HepG2 (cell line): ENCODE data around the gene NKD1. TPM values are rescaled to one million over a fixed set of nuclear protein-coding genes. Genes with fewer than 3 reads are reported as not detected.

Experiments used
- ATAC-seq: fragments of 200-7000 bp; cut with Tn5 transposase; 3 replicates; pipeline ENCODE4 v1.9.1; 2020; ENCODE audit warnings: mild to moderate bottlenecking, moderate library complexity
- BruUV-seq: library from RNA; stranded (reverse); fragments of 400-500 nt; replicated peaks from 2 replicates; lab custom pipeline; 2021; lab: Mats Ljungman, UMichigan
- CTCF ChIA-PET: fragments of 300-600 bp; formaldehyde crosslinking; extraction: SDS; loops from one replicate; lab custom pipeline; 2021; ENCODE audit warnings: low total read pairs, inconsistent platforms, low intra/inter-chr PET ratio; lab: Yijun Ruan, JAX
- POLR2A ChIA-PET: fragments of 350-600 bp; sonication (Branson Sonifier 250); formaldehyde crosslinking; loops from one replicate; lab custom pipeline; 2020; ENCODE audit warnings: antibody characterized with exemption, inconsistent platforms; lab: Yijun Ruan, JAX
- DNase-seq: peaks from one replicate; pipeline ENCODE4 v3.0.0-alpha.2; 2015; ENCODE audit warnings: low spot score
- FAIRE-seq: peaks from 3 replicates; lab custom pipeline; 2011; peaks lifted over from hg19 to GRCh38; lab: Jason Lieb, UNC
- H2AFZ ChIP-seq: one replicate; pipeline ENCODE4 v1.6.1; 2011; ENCODE audit warnings: low read length, inconsistent platforms
- H3K27ac ChIP-seq: fragments of 300-600 bp; 3 replicates; pipeline ENCODE4 v1.8.0; 2011; ENCODE audit warnings: mixed run types, mild to moderate bottlenecking, mixed read lengths, low read length, inconsistent platforms; ENCODE audit not compliant: insufficient read depth; ENCODE audit errors: extremely low read length
- H3K27me3 ChIP-seq, 2 experiments: fragments of 200-600 bp in 1 of 2; 2 replicates in 1 of 2; 3 replicates in 1 of 2; pipeline versions ENCODE4 v1.6.0 to v1.8.0; 2011; ENCODE audit warnings: low read length in 2 of 2, mild to moderate bottlenecking in 2 of 2, moderate library complexity in 2 of 2, inconsistent platforms in 1 of 2; ENCODE audit not compliant: insufficient read depth in 2 of 2, control insufficient read depth in 1 of 2
- H3K36me3 ChIP-seq, 2 experiments: fragments of 200-600 bp in 1 of 2; replicated peaks in 1 of 2; 2 replicates in 1 of 2; 3 replicates in 1 of 2; pipeline versions ENCODE4 v1.5.1 to v1.8.0; 2011; ENCODE audit warnings: low read length in 2 of 2, inconsistent platforms in 1 of 2; ENCODE audit not compliant: insufficient read depth in 2 of 2, control insufficient read depth in 1 of 2
- H3K4me1 ChIP-seq: 2 replicates; pipeline ENCODE4 v1.5.1; 2012; ENCODE audit warnings: low read length, inconsistent platforms; ENCODE audit not compliant: insufficient read depth
- H3K4me2 ChIP-seq: 2 replicates; pipeline ENCODE4 v1.6.0; 2011; ENCODE audit warnings: low read depth, low read length, inconsistent platforms
- H3K4me3 ChIP-seq, 3 experiments: fragments of 200-600 bp in 1 of 3; sonication (generic), shearing (Covaris generic) in 1 of 3; replicated peaks in 1 of 3; 2 replicates each; pipeline ENCODE4 v1.5.1; 2011 to 2016; ENCODE audit warnings: low read length in 3 of 3, inconsistent platforms in 2 of 3, low read depth in 2 of 3, mild to moderate bottlenecking in 2 of 3, control low read depth in 1 of 3, mixed read lengths in 1 of 3; ENCODE audit not compliant: insufficient read depth in 1 of 3
- H3K79me2 ChIP-seq: one replicate; pipeline ENCODE4 v1.6.1; 2011; ENCODE audit warnings: low read length, inconsistent platforms; ENCODE audit not compliant: insufficient read depth
- H3K9ac ChIP-seq: 2 replicates; pipeline ENCODE4 v1.6.0; 2011; ENCODE audit warnings: mild to moderate bottlenecking, low read depth, low read length, inconsistent platforms; ENCODE audit not compliant: insufficient read depth
- H3K9me3 ChIP-seq: 2 replicates; pipeline ENCODE4 v1.5.1; 2012; ENCODE audit warnings: mild to moderate bottlenecking, low read length
- H4K20me1 ChIP-seq: 2 replicates; pipeline ENCODE4 v1.6.0; 2011; ENCODE audit warnings: inconsistent platforms, mild to moderate bottlenecking, low read length, moderate library complexity; ENCODE audit not compliant: insufficient read depth
- DNMT3B ChIP-seq: conservative IDR thresholded peaks from 2 replicates; pipeline ENCODE4 v1.6.1; 2016; ENCODE audit warnings: missing biosample characterization, control low read depth
- EP300 ChIP-seq, 3 experiments: sonication (generic) in 1 of 3; formaldehyde crosslinking in 1 of 3; IDR thresholded peaks; 2 replicates each; pipeline versions ENCODE4 v1.5.1 to v1.6.1; 2011 to 2020; ENCODE audit warnings: low read depth in 2 of 3, low read length in 2 of 3, borderline replicate concordance in 1 of 3, improper control_type of control experiment in 1 of 3, mild to moderate bottlenecking in 1 of 3, missing genetic modification reagents in 1 of 3, moderate library complexity in 1 of 3
- HNRNPK ChIP-seq: fragments of 200-400 bp; formaldehyde crosslinking; IDR thresholded peaks from 2 replicates; pipeline ENCODE4 v1.6.1; 2018; ENCODE audit warnings: low read length, low read depth, moderate library complexity, mild to moderate bottlenecking; ENCODE audit not compliant: poor library complexity, severe bottlenecking
- HOXD1 ChIP-seq: sonication (generic); formaldehyde crosslinking; IDR thresholded peaks from 2 replicates; pipeline ENCODE4 v1.5.0; 2020; ENCODE audit warnings: missing genetic modification reagents
- MTERF4 ChIP-seq: sonication (generic); formaldehyde crosslinking; IDR thresholded peaks from 2 replicates; pipeline ENCODE4 v1.8.0; 2023; ENCODE audit warnings: mild to moderate bottlenecking, missing genetic modification reagents
- RFX3 ChIP-seq: IDR thresholded peaks from 2 replicates; pipeline ENCODE4 v1.6.1; 2016; ENCODE audit warnings: missing biosample characterization, missing genetic modification reagents
- SCMH1 ChIP-seq: sonication (generic); formaldehyde crosslinking; IDR thresholded peaks from 2 replicates; pipeline ENCODE4 v1.9.0; 2021; ENCODE audit warnings: missing genetic modification reagents, mild to moderate bottlenecking, borderline replicate concordance
- SIX1 ChIP-seq: sonication (generic); formaldehyde crosslinking; IDR thresholded peaks from 2 replicates; pipeline ENCODE4 v1.4.0; 2020; ENCODE audit warnings: missing genetic modification reagents, borderline replicate concordance
- SP1 ChIP-seq, 2 experiments: fragments of 450-650 bp in 1 of 2; sonication (generic) in 1 of 2; formaldehyde crosslinking in 1 of 2; IDR thresholded peaks; 2 replicates each; pipeline versions ENCODE4 v1.4.0 to v1.6.1; 2016 to 2020; ENCODE audit warnings: missing genetic modification reagents in 1 of 2
- SP5 ChIP-seq: IDR thresholded peaks from 2 replicates; pipeline ENCODE4 v1.6.1; 2016; ENCODE audit warnings: low read depth, borderline replicate concordance
- TCF12 ChIP-seq, 2 experiments: fragments of 450-650 bp in 1 of 2; sonication (generic) in 1 of 2; formaldehyde crosslinking in 1 of 2; IDR thresholded peaks; 2 replicates each; pipeline versions ENCODE4 v1.6.1 to v1.8.0; 2017 to 2022; ENCODE audit warnings: antibody characterized with exemption in 1 of 2, mild to moderate bottlenecking in 1 of 2, missing genetic modification reagents in 1 of 2, moderate library complexity in 1 of 2
- TFDP2 ChIP-seq: sonication (generic); formaldehyde crosslinking; IDR thresholded peaks from 2 replicates; pipeline ENCODE4 v1.4.0; 2020; ENCODE audit warnings: missing genetic modification reagents
- ZEB1 ChIP-seq: IDR thresholded peaks from 2 replicates; pipeline ENCODE4 v1.6.1; 2012; ENCODE audit warnings: mild to moderate bottlenecking, low read depth, inconsistent platforms; ENCODE audit not compliant: insufficient replicate concordance
- ZNF121 ChIP-seq: sonication (generic); formaldehyde crosslinking; IDR thresholded peaks from 2 replicates; pipeline ENCODE4 v1.5.0; 2020; ENCODE audit warnings: mild to moderate bottlenecking, missing genetic modification reagents
- ZNF652 ChIP-seq: IDR thresholded peaks from 2 replicates; pipeline ENCODE4 v1.6.1; 2016; ENCODE audit warnings: low read depth, borderline replicate concordance
- WGBS: methylation state at CpG from one replicate; pipeline ENCODE4 v1.1.6; 2017; ENCODE audit warnings: low lambda C conversion rate; 5-methylcytosine and 5-hydroxymethylcytosine counted together
- in situ Hi-C: cut with HindIII; loops from 2 replicates; pipeline ENCODE4 v1.10.0; 2017; ENCODE audit warnings: low pct_unique_long_range_greater_than_20kb; ENCODE audit not compliant: extremely low pct_ligation_motif_present
- intact Hi-C: fragments of 100-400 bp; cut with micrococcal nuclease; formaldehyde crosslinking; loops from one replicate; pipeline ENCODE4 v1.10.0; 2022; ENCODE audit not compliant: unreplicated experiment
- polyA plus RNA-seq, 8 experiments: library from polyadenylated mRNA; depleted of rRNA in 3 of 8; stranded (reverse) in 7 of 8; unstranded in 1 of 8; fragments of >200 nt; fragmentation: Illumina TruSeq in 4 of 8; extraction: Trizol in 4 of 8; gene quantifications; 2 replicates each; pipeline versions ENCODE4 v1.2.1 to v1.2.3, GENCODE V29; 2011 to 2016; ENCODE audit warnings: low read depth in 4 of 8, missing spikeins in 1 of 8, mixed read lengths in 1 of 8; ENCODE audit not compliant: insufficient read depth in 1 of 8
- total RNA-seq, 5 experiments: library from RNA; depleted of rRNA; stranded (reverse); fragments of >200 nt; fragmentation: Illumina TruSeq; extraction: Trizol; gene quantifications; 2 replicates each; pipeline ENCODE4 v1.2.3, GENCODE V29; 2016; ENCODE audit warnings: low read depth in 1 of 5
- TF ChIP-seq, protein P1 (sequence below): sonication (generic); formaldehyde crosslinking; IDR thresholded peaks from 2 replicates; pipeline ENCODE4 v1.4.0; 2020; ENCODE audit warnings: low read depth, missing genetic modification reagents

Gene NKD1
- total and polyA plus RNA-seq, 2 of the 13 experiments (the other 11 are each of a cell fraction or from before 2014, with no cell fraction given): 70.4 to 121 TPM

DNA sequence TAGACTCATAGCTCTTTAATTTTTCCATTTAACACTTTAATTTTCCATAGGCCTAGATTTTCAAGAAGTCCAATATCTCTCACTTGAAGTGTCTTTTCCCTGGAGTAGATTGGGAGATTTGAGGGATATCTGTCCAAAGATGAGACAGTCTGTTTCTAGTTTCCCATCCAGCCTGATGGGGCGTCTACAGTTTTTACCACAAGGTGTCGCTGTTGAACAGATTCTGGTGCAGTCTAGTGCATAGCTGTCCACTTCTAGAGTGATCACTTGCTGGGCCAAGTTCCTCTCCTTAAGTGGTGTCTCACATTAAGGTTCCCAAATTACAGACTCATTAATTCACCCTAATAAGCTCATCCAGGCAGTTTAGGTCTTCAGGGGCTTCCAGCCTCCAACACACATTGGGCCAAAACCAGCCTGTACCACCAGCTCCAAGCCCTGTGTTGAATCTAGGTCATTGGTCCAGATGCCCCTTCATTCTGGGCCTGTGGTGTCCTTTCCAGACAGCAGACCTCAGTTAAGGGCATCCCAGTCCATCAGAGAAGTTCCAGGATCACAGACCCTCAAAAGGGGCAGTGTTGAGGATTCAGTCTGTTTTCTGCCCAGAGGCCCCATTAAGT, 123.6 kb downstream of the NKD1 start:
- in situ Hi-C loops: no loop called here
- POLR2A ChIA-PET: interaction anchor here (0.5 kb wide), 1 partner anchor 109 kb away, joined by 4 read pairs; no protein-coding TSS in a partner anchor
- TF ChIP-seq ZNF652 (CRISPR knock-in tag) (no peak), ZEB1 (no peak), RFX3 (CRISPR knock-in tag) (no peak), SIX1 (CRISPR knock-in tag) (no peak), SP5 (CRISPR knock-in tag) (no peak), EP300 (IDR thresholded peaks at IDR 0.05; ENCODE audit: low read depth in 2 of 2, low read length in 2 of 2) (no peak), EP300 (CRISPR knock-in tag; IDR thresholded peaks at IDR 0.05; ENCODE audit: borderline replicate concordance) (no peak), HOXD1 (CRISPR knock-in tag) (no peak), SCMH1 (CRISPR knock-in tag) (no peak), MTERF4 (CRISPR knock-in tag) (no peak), DNMT3B (CRISPR knock-in tag) (no peak), ZNF121 (CRISPR knock-in tag) (no peak), TCF12 (IDR thresholded peaks at IDR 0.05) (no peak), TCF12 (CRISPR knock-in tag; IDR thresholded peaks at IDR 0.05) (no peak), HNRNPK (no peak), SP1 (IDR thresholded peaks at IDR 0.05) (no peak), SP1 (CRISPR knock-in tag; IDR thresholded peaks at IDR 0.05) (peak; percentile 35; the same call in 1 of the 2 replicates), TFDP2 (CRISPR knock-in tag) (no peak)
- TF ChIP-seq, protein P1, sequence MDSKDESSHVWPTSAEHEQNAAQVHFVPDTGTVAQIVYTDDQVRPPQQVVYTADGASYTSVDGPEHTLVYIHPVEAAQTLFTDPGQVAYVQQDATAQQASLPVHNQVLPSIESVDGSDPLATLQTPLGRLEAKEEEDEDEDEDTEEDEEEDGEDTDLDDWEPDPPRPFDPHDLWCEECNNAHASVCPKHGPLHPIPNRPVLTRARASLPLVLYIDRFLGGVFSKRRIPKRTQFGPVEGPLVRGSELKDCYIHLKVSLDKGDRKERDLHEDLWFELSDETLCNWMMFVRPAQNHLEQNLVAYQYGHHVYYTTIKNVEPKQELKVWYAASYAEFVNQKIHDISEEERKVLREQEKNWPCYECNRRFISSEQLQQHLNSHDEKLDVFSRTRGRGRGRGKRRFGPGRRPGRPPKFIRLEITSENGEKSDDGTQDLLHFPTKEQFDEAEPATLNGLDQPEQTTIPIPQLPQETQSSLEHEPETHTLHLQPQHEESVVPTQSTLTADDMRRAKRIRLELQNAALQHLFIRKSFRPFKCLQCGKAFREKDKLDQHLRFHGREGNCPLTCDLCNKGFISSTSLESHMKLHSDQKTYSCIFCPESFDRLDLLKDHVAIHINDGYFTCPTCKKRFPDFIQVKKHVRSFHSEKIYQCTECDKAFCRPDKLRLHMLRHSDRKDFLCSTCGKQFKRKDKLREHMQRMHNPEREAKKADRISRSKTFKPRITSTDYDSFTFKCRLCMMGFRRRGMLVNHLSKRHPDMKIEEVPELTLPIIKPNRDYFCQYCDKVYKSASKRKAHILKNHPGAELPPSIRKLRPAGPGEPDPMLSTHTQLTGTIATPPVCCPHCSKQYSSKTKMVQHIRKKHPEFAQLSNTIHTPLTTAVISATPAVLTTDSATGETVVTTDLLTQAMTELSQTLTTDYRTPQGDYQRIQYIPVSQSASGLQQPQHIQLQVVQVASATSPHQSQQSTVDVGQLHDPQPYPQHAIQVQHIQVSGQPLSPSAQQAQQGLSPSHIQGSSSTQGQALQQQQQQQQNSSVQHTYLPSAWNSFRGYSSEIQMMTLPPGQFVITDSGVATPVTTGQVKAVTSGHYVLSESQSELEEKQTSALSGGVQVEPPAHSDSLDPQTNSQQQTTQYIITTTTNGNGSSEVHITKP: no peak

More for the DNA sequence above, 123.6 kb downstream of the NKD1 start:
- H3K9me3 ChIP-seq: peaks cover 34% of the 10 kb centered on the region
- no peak overlapping the region for H3K4me2 ChIP-seq
- no peaks in the 10 kb centered on the region for H3K36me3 ChIP-seq
- no TSS peak for BruUV-seq
- H3K4me1 ChIP-seq: peaks cover 26% of the 10 kb centered on the region
- DNase-seq (peak; percentile 36), ATAC-seq (no peak), FAIRE-seq (peak; percentile 76)
- H3K9ac ChIP-seq: no peak overlapping the region
- 15% methylated on average over 2 of the region's 2 CpGs for WGBS
- no peak overlapping the region for H3K27ac ChIP-seq
- H3K27me3 ChIP-seq: no peaks in the 10 kb centered on the region; a peak in 1 of 5 replicates
- H3K79me2 ChIP-seq: no peaks in the 10 kb centered on the region
- intact Hi-C loops: loop anchor here (1.0 kb wide), 1 partner anchor 135 kb away; no protein-coding TSS in a partner anchor
- no peak overlapping the region for H2AFZ ChIP-seq
- CTCF ChIA-PET: interaction anchor here (2.2 kb wide), 1 partner anchor 135 kb away, joined by 20 read pairs; no protein-coding TSS in a partner anchor
- H3K4me3 ChIP-seq: no peak overlapping the region
- no peaks in the 10 kb centered on the region for H4K20me1 ChIP-seq
